Stimulated activated CD8-positive, alpha-beta memory T cell treated with anti-CD3 and anti-CD28 coated beads, Interleukin-7, amount 100 ng/mL, for 48 hours (primary cell): Measurements from ENCODE around the gene SLC10A7.

Source experiments
- DNase-seq, 2 donors: peaks; one replicate each; pipeline ENCODE4 v3.0.0-alpha.2; 2020; ENCODE audit warnings: low read depth in 1 of 2; ENCODE audit errors: extremely low read depth in 1 of 2

SLC10A7 gene

DNA sequence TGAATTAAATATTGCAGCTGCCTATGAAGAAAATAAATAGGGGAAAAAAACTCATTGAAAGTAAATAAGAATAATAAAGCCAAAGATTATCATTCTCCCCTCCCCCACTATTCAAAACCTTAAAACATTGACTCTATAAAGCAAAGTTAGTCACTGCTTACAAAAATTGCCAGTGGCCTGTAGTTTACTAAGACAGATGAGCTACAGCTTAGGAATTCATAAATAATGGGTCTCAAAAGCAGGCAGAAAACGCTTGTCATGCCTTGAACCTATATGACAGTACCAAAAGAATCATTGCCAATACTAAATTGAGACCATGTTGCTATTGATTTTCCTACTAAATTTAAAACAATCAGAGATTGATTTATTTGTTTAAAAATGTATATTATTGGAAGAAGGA lies 78.9 kb downstream of the SLC10A7 start:
- DNase-seq = no peak

DNA sequence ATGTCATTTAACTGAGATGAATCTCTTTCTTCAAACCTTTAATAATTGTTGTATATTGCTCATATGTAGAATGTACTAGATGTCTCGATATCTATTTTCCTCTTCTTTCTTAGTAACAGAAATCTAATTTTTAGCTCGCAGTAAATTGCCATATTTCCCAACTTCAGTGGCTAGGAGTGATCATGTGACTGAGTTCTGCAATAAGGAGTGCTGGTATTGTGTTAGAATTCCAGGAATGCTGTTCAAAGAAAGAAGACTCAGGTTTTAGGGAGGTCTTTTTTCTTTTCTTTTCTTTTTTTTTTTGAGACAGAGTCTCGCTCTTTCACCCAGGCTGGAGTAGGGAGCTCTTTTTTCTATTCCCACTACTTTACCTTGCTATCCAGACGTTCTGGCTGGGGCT lies 81.7 kb downstream of the SLC10A7 start:
- no peak for DNase-seq

DNA sequence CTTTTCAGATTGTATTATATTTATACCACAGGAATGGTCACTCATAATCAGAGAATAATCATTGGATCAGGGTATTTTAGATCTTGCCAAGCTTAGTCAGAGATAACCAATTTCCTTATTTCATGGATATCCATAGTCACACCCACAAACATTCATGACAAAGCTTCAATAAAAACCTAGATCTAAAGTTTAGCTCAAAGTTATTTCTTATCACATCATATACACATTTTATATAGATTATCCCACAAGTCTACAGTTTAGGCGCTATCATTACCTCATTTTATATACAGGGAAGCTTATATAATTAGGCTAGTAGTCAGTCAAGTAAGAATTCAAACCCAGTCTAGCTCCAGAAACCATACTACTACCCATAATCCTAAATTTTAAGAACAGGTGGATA lies 82.3 kb downstream of the SLC10A7 start:
- no peak for DNase-seq

DNA sequence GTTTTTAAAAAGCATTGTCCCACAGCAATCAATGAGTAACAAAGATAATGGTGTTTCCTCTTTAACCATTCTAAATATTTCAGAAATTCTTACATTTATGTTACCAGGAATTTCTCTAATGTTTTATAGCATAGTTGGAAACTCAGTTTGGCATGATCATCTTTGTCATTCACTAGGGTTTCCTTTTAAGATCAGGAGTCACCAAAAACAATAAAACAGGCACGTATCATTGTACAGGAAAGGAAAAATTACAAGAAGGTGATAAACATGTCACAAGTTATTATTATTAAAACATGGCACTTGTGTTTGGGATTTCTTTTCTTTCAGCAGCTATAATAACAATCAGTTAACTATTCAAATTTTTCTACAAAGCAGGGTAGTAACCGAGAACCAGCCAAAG lies 84.0 kb downstream of the SLC10A7 start:
- DNase-seq = no peak

DNA sequence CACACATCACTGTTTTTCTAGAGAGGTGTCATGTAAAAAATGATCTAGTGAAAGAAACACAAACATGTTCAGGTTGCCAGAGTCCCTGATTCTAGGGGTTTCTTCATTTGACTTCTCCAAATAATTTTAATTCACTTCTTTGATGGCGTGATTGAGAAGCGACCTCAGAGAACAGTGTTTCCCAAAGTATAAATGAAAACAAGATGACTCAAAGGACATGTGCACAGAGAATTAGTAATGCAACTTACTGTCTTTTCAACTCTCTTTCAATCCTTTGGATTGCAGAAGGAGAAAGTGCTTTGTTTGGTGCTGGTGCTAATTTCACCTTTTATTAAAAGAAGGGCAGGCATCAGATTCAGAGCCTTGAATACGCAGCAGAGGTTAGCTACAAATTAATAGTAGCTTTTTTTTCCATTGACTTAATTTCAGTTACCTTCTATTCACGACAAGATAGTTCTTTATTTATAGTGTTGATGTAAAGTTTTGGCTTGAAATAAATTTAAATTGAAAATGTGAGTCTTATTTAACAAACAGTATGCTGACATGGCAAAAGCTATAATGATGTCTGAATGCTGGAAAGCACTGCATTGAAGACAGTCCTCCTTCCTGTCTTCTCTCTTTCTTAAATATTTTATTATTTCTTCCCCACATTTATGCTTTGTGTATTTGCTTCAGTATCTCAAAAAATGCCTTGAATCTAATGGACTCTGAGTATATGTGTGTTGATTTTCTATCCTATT lies 85.1 kb downstream of the SLC10A7 start:
- no peak for DNase-seq

DNA sequence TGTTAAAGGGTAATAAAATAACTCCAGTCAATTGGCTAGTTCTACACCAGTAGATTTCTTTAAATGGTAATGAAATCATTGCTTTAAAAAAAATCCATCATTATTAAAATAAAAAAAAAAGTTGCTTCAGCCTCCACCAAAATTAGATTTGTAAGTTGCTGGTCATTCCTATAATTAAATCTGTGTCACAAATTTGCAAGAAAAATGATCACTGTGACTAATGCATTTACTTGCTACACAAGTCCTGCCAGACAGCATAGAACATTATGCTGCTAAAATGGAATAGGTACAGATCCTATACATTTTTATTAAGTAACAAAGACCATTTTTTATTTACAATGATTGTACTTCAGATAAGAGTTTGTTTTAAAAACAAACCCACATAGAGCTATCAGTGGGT lies 85.8 kb downstream of the SLC10A7 start:
- no peak for DNase-seq

DNA sequence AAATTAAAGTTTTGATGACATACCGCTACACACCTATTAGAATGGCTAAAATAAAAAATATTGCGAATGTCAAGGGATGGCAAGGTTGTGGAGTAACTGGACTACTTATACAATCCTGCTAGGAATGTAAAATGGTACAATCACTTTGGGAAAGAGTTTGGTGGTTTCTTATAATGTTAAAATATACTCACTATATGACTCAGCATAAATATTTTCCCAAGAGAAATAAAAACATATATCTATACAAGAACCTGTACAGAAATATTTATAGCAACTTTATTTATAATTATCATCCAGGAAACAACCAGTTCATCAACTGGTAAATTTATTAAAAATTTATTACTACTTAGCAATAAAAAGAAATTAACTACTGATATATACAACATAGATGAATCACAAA lies 89.7 kb downstream of the SLC10A7 start:
- DNase-seq = no peak

DNA sequence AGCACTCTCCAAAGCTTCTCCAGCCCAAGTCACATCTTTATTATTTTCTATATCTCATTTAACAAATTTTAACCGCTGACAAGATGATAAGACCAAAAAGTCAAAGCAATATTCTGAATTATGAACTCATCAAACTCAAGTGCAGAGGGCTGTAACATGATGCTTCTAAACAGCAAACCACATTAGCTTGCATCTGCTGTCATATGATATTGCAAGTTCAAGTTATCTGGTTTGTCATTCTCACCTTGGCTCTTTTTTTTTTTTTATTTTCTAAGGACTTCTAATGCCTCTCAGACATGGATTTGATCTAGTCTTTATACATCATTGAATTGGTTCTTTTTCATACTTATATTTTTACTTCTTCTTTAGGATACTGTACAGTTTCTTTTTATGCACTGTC lies 93.4 kb downstream of the SLC10A7 start:
- DNase-seq = no peak

DNA sequence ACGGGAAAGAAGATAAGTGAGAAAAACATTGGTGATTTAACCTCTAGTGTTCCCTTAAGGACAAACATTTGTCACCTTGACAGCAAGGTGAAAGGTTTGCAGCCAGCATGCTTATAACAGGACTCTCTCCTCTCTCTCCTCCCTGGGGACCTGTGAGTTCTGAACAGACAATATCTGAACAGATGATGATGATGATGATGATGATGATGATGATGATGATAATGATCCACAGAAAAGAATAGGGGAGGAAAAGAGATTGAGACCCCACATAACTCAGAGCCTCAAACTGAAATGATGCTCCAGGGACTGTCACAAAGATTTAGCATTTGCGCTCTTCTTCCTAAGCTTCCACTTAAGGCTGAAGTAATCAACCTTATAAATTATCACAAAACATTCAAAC lies 103.9 kb downstream of the SLC10A7 start:
- no peak for DNase-seq

DNA sequence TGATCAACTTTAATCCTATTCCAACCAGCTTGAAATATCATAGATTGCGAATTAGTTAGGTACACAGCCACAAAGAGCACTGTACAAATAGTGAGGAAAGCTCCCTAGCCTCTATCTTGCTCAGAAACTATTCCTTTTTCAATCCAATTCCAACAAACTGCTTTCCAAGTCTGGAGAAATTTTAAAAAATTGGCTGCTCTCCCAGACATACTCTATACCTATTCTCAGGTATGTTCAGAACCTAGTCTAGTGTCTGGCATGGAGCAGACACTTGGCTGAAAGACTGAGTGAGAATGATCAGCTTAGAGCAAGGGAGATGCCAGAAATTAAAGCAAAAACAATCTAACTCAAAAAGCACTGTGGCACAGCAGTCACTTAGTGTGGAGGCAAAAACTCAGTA lies 105.9 kb downstream of the SLC10A7 start:
- no peak for DNase-seq

DNA sequence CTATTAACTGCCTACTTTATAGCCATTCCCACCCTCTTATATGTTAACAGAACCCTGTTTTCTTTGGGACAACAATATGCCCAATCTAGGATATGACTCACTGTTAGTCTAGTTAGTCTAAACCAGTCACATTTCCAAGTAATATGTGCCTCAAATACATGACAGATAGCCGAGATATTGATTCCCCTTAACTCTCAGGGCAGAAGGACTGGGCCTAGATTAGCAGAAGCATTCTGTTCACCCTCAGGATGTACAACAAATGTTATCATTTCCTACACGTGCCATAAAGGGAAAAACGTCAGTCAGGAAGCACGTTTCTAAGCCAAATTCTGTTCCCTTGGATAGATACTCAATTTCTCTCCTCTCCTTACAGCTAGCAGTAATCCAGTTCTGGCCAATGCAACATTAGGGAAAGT lies 114.1 kb downstream of the SLC10A7 start:
- no peak for DNase-seq

DNA sequence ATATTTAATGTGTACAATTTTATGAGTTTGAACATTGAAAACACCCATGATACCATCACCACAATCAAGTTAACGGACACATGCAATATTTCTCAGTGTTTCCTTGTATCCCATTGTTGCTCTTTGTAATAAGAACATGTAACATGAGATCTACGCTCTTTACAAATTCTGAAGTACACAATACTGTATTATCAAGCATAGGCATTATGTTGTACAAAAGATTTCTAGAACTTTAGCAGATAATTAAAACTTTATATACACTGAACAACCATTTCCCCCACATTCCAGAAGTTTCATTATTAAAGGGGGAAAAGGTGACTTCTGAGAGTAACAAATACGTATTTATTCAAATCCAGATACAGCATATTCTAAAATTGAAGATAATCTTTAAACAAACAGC lies 114.5 kb downstream of the SLC10A7 start:
- no peak for DNase-seq

DNA sequence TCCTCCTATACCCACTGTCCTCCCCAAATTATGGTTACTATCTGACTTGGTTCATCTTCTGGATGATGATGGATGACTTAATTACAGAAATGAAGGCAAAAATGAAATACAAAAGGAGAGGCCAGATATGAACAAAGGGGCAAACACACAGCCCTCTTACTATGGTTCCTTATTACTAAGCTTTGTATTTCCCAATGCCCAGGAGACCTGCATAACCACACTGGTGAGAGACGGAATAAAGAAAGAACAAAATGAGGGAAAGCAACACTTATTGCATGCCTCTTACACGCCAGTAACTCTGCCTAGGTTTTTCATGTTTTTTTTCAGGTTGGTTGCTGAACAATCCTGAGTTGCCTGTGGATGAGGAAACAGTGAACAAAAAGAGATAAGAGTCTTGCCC lies 120.5 kb downstream of the SLC10A7 start:
- no peak for DNase-seq

DNA sequence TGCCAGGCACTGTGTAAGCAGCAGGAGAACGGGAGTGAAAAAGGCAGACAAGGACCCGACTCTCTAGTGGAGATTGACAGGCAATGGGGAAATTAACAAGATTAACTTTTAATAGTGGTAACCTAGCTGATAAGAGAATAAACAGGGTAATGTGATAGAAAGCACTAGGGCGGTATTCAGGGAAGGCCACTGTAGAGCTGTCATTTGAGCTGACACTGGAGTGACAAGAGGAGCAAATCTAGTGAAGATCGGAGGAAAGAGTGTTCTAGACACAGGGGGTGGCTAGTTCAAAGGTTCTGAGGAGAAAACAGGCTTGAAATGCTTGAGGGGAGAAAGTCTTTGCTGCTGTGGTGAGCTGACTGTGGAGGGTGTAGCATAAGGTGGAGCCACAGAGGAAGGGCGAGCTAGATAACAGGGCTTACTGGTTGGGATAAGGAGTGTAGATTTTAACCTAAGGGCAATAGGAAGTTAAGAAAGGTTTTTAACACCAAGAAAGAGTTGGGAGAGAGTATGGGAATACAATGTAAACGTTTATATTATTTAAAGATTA lies 122.8 kb downstream of the SLC10A7 start:
- no peak for DNase-seq

DNA sequence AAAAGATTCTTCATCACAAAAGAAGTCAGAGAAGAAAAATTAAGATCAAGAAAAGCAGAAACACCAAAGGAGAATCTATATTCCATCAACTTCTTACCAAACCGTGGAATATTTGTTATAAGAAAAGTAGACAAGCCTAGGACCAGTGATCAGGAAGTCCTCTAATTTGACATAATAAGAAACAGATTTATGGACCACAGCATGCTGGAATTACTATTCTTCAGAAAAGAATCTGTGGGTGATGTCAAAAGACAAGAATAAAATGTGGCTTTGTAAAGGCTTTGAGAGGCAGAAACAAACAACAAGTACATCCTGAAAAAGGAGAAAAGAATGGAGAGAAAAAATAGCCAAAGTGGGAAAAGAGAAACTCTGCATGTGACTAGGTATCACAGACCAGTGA lies 123.3 kb downstream of the SLC10A7 start:
- DNase-seq = no peak

DNA sequence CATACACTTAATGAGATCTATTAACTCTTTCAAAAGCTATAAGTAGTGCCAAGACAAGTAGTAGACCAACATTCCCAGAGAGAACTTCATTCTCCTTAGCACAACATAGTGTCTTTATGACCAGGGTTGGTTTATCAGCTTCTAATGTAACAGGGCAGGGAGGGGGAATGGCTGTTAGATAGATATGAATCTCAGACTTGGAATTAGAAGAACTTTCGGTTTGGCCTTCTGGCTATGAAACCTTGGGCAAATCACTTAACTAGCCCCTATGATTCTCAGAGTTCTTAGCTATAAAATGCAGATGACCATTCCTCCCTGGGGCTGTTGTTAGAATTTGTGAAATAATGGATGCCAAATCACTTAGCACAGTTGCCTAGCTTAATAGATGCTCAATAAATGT lies 132.2 kb downstream of the SLC10A7 start:
- no peak for DNase-seq

DNA sequence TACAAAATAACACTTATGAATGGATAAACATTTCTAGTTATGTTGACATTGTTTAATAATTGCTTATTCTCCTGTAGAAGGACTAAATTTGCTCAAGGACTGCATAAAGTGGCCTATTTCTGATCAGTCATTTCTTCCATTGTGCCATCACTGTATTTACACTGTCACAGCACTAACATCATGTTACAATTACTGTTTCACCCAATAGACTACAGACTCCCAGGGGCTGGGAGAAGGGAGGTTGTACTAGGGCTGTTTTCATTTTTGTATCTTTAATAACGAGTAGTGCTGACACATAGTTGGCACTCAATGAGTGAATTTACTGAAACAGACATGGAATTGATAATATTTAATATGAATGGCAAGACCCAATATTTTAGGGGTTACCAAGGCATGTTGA lies 139.5 kb downstream of the SLC10A7 start:
- DNase-seq = no peak

DNA sequence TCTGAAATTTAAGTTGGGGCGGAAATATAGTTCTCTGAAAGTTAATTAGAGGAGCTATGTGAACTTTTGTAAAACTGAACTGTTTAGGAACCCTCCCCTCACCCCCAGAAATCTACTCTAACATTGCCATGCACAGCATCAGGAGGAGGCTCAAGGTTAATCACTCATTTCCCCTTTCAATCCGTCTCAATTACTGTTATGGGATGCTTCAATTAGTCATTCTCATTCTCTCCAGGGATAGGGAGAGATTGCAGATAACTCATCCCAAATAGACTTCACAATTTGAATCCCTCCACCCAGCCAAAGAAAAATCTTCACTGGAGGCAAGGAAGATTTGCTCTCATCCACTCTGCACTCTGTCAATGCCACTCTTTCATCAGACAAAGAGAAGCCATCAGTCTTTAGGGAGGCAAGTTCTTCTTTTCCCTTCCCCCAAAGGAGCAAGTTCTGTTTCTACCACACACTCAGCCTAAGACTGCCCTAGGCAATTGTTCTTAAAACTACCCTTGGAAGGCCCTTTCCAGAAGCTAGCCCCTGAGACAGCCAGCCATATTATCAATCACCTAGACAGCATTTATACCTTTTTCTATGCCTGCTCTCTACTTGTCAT lies 140.4 kb downstream of the SLC10A7 start:
- DNase-seq = no peak

DNA sequence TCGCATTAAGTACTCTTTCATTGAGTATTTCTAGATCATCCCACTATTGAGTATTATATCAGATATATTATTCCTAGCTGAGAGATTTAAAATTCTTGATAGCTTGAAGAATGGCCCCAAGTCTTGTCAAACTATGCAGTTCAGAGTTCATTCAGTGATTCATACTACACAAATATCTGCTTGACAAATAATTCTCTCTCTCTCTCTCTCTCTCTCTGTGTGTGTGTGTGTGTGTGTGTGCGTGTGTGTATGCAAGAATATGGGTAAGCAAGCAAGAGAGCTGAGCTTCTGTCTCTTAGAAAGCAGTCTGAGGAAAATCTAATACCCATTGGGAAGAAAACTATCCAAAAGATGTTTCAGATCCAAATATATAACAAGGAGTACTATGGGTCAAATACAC lies 142.0 kb downstream of the SLC10A7 start:
- DNase-seq = no peak

DNA sequence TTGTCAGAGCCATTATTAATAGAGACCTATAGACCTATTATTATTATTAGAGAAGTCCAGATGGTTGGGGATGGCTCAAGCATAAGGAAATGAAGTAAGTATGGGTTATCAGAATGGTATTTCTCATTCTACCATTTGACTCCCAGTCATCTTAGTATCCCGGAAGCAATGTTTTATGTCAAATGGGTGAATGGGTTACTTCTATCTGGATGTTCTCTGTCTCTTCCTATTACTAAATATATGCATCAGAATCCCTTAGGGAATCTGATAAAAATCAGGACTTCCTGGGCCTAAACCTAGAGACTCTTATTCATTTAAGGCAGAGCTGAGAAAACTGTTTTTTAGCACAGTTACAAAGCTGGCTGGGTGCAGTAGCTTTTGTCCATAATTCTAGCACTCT lies 149.9 kb downstream of the SLC10A7 start:
- DNase-seq = no peak

DNA sequence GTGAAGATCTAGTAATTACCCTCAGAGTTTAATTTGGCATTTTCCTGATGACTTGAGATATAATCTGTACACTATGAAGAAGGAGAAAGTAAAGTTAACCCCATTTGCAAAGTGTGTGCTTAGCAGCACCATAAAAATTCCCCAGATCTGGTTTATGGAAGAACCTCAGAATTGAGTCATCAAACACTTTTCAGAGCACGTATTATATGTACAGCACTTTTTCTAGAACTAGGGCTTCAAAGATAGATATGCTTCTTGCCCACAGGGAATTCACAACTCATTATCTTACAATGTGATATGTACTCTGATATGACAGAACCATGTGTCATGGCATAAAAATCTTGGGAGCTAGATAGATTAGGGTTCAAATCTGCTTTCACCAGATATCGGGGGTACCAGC lies 150.9 kb downstream of the SLC10A7 start:
- no peak for DNase-seq

DNA sequence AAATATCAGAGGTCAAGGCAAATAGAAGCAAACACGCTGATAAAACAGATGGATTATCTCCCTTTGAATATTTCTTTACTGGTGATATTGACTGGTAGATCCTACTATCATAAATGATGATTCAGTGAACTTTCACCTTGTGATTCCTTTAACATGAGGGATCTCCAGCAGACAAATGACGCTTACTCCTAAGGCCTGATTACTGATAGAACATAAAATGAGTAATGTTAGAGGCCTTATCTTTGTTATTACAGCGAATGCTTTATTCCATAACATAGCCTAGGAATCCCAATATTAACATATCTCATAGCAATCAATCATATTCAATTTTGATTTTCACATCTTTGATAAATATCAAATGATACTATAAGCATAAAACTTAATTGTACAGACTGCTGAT lies 152.3 kb downstream of the SLC10A7 start:
- DNase-seq = no peak

DNA sequence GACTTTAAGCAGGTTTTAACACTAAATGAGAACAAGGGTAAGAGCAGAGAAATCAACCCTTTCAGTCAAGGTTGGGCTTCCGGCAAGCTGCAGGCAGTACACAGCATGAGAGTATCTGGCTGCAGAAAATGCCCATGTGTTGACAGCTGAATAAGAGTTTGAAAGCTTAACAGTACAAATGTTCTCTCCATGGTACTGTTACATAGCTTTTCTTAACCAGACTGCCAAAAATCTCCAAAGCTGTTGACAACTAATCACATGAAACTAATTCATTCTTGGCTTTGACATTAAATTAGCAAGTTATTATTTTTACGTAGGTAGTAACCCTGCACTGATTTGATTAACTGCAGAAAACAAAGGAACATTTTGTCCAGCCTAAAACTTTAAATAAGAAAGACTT lies 153.5 kb downstream of the SLC10A7 start:
- DNase-seq = no peak
